Measurements from ENCODE around the gene USP32.

USP32 gene

DNA sequence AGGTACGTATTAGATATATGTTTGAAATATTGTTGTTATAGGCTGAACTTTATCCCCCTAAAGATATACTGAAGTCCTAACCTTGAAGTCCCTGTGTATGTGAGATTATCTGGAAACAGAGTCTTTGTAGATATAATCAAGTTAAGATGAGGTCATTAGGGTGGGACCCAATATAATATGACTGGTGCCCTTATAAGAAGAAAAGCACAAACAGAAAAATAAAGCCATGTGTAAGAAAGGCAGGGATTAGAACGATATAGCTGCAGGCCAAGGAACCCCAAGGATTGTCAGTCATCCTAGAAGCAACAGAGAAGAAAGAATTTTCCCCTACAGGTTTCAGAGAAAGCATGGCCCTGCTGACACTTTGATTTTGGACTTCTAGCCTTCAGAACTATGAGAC, 95.8 kb downstream of the USP32 start:
- DNase-seq (ENCODE audit: low spot score): no peak

DNA sequence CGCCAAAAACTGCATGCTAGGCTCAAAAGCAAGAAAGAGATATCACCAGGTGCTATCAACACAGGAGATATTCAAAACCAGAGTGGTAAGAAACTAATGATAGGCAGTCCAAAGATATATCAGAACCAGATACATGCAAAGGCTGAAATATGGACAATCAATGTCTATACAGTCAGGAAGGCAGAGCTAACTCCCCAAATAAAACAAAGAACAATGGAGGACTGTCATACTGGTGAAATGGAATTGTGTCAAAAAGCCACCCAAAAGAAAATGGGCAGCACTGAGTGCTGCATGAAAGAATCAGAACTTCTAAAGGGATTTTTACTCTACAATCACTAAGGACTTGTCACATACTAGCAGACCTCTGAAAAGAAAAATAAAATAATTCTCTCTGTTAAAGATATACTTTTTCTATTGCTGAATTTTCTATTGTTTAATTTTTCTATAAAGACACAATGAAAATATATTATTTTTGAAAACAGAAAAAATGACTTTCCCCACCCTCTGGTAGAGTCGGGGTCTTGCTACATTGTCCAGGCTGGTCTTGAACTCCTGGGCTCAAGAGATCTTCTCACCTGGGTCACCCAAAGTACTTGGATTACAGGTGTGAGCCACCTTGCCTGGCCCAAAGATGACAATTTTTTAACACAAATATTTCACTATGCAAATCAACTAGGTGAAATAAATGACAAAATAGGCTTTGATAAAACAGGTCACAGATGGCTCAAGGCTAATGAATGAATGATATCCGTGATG, 98.2 kb downstream of the USP32 start:
- no peak for DNase-seq (ENCODE audit: low spot score)

DNA sequence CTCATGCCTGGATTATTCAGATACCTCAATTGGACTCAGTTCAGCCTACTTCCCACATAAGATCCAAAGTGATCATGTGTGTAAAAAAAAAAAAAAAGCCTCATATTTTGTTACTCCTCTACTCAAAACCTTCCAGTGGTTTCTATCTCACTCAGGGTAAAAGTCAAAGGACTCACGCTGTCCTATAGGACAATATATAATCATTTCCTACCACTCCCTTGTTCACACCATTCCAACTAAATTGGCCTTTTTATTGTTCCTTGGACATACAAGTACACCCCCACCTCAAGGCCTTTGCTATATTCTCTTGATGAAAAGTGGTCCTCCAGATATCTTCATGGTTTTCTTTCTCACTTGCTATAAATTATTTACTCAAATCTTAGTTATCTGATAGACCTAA, 99.2 kb downstream of the USP32 start:
- no peak for DNase-seq (ENCODE audit: low spot score)

DNA sequence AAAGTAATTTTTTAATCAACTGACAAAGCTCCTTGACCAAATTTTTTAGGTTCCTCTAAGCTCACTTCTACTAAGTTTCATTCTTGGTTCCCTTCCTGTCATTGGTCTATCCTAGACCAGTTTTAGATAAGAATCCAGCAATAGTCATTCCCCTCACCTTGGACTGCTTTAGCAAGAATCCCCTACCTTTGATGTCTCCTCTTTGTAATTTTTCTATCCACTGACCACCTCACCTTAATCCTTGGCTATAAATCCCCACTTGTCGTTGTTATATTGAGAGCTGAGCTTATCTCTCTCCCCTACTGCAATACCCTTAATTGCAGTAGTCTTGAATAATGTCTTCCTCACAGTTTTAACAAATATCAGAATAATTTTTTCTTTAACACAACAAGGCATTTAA, 107.2 kb downstream of the USP32 start:
- no peak for DNase-seq (ENCODE audit: low spot score)

DNA sequence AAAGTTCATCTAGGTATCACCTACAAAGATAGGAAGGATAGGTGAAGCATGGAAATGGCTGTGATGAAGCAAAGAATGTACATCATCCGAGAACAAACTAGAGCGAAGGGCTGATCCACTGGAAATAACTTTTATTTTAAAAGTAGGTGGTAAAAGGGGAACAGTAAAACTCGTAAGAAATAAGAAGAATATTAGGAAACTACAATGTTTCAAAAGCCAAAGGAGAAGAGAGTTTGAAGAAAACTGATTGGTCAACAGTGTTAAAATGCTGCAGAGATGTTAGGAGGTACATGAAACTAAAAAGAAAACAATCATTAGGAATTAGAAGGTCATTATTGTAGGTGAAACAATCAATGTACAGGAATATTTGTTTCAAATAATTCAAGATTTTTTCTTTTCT, 108.1 kb downstream of the USP32 start:
- no peak for DNase-seq (ENCODE audit: low spot score)

DNA sequence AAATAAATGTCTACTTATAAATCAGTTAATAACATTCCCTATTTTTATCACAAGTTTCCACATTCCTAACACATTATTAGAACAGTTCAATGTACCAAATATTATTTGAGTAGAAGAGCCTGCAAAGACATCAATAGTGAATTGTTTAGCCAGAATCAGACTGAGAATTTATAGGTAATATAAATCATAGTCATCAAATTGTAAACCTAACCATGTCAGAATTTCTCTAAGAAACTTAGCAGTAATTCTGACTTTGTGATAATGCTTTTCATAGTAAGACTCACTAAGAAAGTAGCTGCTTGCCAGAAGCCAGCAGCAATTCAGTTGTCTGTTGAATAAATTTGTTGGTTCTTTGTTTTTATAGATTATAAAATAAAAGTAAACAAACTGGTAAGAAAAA, 111.3 kb downstream of the USP32 start:
- no peak for DNase-seq (ENCODE audit: low spot score)

DNA sequence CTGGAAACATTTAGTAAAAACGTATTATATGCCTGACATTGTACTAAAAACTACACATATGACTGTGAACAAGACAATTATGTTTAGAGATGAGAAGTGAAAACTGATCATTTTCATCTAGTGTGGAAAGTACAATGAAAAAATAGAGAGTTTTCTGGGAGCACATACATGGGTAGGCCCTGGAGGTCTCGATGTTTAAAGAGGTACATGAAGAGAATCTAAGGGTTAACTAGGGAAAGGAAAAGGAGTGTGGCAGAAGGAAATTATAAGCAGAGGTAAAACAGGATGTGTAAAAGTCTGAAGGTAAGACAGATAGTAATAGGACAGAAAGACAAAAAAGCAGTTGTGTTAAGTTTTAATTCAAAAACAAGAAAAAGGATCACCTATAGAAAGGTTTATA, 113.7 kb downstream of the USP32 start:
- DNase-seq (ENCODE audit: low spot score): no peak

DNA sequence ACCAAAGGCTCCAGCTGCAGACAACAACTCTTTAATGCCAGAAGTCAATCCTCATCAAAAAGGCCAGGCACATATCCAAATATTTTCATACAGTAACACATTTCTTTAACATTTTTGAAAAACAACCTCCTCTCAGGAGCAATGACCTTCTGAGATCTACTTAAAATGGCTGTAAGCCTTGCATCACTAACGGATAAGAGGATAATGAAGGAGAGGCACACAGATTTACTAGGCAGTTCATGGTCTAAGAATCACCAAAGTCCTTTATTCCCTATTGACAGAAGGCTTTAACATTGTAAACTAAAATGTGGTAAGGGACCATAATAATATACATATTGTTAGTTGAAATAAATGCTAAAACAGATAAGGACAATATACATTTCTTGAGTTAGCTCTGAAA, 114.7 kb downstream of the USP32 start:
- no peak for DNase-seq (ENCODE audit: low spot score)

DNA sequence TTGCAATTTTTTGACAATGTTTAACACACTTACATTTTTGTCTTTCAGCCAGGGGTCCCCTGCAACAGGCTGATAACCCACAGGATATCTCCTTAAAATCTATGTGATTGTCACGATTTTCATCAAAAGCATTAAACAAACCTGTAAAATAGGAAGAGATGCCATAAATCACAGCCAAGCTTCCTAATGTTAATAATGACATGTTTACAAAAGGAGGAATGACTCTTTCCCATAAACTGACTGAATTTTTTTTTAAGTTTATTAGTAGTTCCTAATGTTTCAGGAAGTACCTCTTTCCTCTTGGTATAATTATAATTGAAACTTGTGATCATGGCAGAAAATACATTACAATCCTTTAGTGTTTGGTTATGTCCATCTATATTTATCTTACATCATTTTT, 122.5 kb downstream of the USP32 start:
- no peak for DNase-seq (ENCODE audit: low spot score)

DNA sequence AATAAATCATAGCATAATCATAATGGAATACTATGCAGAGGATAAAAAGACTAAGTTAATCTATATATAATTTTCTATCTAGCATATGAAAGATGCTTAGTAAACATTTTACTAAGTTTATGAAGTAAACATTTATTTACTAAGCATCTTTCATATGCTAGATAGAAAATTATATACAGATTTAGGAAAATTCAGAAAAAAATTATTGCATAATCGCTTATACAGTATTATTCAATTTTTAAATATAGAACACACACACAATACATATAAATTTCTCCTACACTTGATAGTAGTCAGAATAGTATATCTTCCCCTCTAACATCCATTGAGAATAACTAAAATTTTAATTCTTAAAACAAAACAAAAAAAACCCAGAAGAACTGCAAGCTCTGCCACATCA, 131.4 kb downstream of the USP32 start:
- DNase-seq (ENCODE audit: low spot score): no peak

DNA sequence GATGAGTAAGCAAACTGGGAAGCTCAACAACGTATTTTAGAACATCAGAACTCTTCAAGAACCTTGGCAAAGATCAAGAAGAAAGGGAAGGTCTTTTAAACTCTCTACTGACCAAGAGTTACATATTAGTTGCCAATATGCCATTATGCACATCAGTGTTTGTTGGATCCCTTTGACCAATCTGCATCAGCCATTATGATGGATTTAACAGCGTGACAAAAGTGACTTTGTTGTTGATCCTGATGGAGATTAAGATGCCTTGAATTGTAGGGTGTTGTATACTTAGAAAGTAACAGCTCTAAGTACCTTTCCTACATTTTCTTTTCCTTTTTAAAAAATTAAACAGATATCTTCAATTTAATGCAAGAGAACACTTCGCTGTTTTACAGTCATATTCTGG, 133.6 kb downstream of the USP32 start:
- no peak for DNase-seq (ENCODE audit: low spot score)

DNA sequence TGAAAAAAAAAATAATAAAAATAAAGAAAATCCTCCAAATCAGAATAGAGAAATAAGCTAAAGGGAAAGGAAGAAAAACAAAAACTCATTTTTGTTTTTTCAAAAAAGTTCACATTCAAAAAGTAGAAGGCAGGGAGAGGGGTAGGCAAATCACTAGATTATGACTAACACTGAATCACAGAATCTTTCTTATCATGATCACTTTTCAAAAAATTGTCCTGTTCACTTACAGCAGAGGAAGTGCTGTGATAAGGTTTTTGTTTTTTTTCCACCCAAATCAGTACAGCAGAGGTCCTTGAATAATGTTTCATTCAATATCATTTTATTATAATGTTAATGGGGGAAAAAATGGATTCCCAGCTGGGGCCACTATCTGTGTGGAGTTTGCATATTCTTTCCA, 135.8 kb downstream of the USP32 start:
- no peak for DNase-seq (ENCODE audit: low spot score)

DNA sequence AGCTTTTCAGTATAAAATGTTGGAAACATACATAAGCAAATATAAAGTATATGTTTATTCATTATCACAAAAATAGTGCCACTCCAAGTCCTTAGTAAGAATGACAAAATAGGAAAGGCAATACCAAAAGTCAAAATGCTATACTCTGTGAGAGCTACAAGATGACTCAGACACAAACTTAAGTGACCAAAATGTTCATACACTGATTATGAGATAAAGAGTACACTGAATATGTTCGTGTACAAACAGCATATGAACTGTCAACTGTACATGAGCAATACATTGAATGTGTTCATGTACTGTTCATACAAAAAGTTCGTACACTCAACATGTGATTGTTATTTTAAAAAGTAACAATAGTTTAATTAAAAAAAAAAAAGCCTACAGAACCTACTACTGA, 138.9 kb downstream of the USP32 start:
- DNase-seq (ENCODE audit: low spot score): no peak

DNA sequence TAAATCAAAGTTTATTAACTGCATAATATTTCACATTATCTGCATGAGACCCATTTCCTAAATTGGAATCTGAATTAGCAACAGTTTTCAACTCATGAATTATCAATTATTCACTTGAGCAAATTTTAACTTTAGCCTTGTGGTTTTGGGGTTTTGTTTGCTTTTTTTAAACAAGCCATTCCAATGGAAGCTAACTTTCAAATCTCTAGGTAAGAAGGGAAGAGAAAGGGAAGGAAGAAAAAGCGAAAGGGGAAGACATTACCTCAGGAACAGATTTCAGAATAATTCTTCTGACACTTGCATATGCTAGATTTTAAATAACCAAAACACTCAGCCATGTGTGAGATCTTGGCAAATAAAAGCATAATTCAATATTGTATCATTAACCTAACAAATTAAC, 139.5 kb downstream of the USP32 start:
- no peak for DNase-seq (ENCODE audit: low spot score)

DNA sequence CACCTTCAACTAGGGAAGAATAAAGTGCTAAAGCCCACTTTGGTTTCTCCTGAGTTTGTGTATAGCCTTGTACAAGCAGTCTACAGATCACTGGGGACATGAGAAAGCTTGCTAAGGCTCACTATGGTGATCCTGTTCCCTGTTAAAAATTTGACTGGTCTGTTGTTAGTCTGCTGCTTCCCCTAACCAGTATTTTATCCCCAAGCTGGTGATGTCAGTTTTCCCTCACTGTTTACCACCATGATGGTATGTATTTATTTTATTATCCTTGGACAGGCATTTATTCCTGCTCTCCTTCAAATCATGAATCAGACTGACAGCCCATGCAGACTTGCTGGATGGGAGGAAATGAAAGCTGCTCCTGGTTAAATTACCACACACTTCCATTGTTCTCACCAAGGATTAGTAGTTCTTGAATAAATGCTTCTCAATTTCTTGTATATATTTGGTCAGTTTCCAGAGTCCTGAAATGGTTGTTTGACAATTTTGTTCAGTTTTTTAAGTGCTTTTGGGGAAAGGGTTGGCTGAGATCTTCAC, 142.6 kb downstream of the USP32 start:
- DNase-seq (ENCODE audit: low spot score): no peak

DNA sequence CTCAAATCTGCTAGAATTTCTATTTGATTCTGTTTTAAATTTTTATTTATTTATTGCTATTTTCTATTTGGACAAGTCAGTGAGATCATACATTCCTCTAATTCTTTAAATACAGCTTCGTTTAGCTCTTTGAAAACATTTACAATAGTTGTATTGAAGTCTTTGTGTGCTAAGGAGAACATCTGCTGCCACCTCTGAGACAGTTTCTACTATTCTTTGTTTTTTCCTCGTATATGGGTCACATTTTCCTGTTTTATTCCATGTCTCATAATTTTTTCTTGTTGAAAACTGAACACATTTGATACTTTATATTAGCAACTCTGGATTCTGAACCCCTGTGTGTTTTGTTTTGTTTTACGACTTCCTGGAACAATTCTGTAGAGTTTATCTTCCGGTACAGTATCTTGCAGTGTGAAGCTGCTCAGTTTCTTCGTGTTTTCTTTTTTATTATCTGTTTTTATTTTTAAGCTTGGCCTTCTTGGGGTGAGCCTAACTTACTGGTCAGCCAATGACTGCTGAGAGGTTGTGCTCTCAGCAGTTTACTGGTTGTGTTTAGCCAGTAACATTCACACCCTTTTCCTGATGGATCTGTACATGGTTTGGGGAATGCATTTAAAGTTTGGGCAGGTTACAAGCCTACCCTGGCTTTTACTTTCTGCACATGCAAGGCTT, 143.2 kb downstream of the USP32 start:
- DNase-seq (ENCODE audit: low spot score): no peak

DNA sequence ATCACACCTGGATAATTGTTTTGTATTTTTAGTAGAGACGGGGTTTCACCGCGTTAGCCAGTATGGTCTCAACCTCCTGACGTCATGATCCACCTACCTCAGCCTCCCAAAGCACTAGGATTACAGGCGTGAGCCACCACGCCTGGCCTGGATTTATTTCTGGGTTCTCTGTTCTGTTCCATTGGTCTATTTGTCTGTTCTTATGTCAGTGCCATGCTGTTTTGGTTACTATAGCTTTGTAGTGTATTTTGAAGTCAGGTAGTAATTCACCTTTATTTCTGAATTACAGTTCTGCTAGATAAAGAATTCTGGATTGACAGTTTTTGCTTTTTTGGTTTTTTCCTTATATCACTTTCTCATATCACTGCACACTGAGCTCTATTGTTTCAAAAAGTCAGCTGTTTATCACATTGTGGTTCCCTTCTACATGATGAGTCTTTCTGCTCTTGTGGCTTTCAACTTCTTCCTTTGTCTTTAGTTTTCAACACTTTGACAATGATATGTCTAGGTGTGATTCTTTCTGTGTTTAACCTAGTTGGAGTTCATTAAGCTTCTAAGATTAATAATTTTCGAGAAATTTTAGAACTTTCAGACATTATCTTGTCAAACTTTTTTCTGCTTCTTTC, 144.0 kb downstream of the USP32 start:
- DNase-seq (ENCODE audit: low spot score): no peak

DNA sequence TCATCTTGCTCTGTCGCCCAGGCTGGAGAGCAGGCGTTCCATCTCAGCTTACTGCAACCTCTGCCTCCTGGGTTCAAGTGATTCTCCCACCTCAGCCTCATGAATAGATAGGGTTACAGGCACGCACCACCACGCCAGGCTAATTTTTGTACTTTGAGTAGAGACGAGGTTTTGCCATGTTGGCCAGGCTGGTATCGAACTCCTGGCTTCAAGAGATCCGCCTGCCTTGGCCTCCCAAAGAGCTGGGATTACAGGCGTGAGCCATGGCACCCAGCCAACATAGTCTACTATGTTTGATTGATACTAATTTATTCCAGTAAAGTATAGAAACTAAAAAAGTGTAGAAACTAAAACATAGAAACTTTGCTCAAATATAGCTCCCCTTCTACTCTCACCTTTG, 147.3 kb downstream of the USP32 start:
- no peak for DNase-seq (ENCODE audit: low spot score)

DNA sequence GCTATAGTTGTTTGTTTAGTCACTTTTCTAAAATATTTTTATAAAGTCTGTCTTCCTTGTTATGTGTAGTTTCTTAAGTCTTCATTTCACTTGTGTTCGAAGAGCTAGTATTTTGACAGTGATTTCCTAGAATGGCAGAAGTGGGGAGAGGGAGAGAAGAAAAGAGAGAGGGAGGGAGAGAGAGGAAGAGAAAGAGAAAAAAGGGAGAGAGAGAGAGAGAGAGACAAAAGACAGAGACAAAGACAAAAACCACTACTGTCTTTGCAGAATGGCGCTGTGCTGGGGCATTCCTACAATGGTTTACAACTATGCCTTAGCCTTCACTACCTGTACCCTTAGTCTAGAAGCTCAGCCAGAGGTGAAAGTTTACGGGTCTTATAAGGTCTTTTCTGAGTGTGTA, 151.6 kb downstream of the USP32 start:
- DNase-seq (ENCODE audit: low spot score): no peak

DNA sequence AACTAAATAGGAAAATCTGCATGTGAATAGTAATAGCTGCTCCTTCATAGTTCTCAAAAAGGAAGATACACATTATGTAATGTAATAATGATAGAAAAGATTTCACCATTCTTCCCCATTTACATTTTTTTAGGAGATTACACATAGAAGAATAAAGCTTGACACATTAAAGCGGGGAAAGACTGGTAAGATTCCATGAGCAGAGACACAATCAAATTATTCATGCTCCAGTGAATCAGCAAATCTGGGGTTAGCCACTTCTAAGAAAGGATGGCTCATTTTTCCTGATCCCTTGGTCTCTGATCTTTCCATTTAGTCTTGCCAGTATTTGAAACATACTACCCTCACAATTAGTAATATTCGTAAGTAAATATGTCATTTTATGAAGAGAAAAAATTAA, 160.2 kb downstream of the USP32 start:
- DNase-seq (ENCODE audit: low spot score): no peak

DNA sequence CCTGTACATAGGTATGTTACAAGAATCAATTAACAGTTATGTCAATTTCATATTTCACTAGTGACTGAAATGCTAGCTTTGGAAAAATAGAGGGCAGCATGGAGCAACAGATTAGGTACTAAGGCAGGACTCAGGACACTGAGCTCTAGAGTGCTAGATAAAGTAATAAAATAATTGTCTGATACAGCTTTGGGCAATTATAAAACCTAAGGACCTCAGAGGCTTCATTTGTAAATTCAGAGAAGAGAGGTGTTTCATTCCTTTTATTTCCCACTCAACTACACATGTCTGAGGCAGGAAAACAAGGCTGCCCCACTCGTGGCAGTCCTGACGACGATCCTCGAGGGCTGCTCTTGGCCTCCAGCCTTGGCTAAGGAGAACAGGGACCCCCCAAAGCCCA, 160.7 kb downstream of the USP32 start:
- no peak for DNase-seq (ENCODE audit: low spot score)

DNA sequence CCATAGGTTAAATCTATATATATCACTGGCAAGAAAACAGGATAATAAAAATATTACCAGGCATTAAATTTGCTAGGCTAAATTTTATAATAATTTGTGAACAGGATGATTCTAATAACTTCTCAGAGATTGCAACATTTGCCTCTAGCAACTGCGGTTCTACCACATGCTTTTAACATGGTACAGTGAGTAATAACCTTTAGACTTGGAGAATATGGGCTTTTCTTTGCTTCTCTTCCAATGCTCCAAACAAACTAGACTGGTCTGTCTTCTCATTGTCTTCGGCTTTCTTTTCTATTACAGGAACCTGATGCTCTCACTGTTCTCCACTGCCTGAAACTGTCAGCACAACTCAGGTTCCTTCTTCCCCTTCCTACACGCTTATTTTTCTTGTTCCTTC, 161.6 kb downstream of the USP32 start:
- DNase-seq (ENCODE audit: low spot score): no peak

DNA sequence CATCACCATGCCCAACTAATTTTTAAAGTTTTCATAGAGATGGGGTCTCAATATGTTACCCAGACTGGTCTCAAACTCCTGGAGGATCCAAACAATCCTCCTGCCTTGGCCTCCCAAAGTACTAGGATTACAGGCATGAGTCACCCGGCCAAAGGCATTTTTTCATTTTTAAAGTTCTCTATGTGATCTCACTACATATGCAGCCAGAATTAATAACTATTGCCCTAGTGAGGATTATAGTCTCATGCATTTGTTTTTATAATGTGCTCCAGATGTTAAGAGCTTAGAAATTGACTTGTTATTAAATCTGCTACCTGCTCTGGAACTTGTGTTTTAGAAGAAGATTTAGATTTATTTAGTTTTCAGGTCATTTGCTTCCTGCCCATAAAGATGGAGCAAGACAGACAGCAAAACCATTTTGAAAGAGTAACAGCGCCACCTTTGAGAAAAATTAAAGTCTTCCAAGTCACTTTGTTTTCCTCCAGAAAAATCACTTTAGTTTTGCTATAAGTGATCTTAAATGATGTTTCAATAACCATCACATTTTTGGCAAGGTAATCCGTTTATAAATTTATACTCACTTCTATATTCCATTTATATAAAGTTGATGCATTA, 162.6 kb downstream of the USP32 start:
- DNase-seq (ENCODE audit: low spot score): no peak

Data from CD4-positive, alpha-beta T cell treated with Interleukin-2 at 100 ng/mL for 4 hours (primary cell).